Activated CD4-positive, alpha-beta T cell treated with anti-CD3 and anti-CD28 coated beads, Interleukin-2, amount 50 U/mL, for 1 hour (primary cell): ENCODE measurements around the gene POLE.

Source experiments
- DNase-seq: peaks from one replicate; pipeline ENCODE4 v3.0.0-alpha.2; 2020

POLE gene

GRCh38 chr12:132625731-132626430 is 61.3 kb downstream of the POLE start:
- no peak for DNase-seq

- DNase-seq: no peak
Observed at GRCh38 chr12:132624910-132625630, 62.1 kb downstream of the POLE start.

- no peak for DNase-seq
Observed at GRCh38 chr12:132624186-132624855, 62.8 kb downstream of the POLE start.

- DNase-seq: no peak
Observed at GRCh38 chr12:132623072-132623869, 63.9 kb downstream of the POLE start.

GRCh38 chr12:132622437-132623071 is 64.6 kb downstream of the POLE start:
- no peak for DNase-seq

- no peak for DNase-seq
Observed at GRCh38 chr12:132621657-132622435, 65.3 kb downstream of the POLE start.

GRCh38 chr12:132620899-132621656 is 66.1 kb downstream of the POLE start:
- DNase-seq: no peak

- DNase-seq: no peak
Observed at GRCh38 chr12:132620113-132620898, 66.8 kb downstream of the POLE start.

- no peak for DNase-seq
Observed at GRCh38 chr12:132619386-132620112, 67.6 kb downstream of the POLE start.

- DNase-seq: no peak
Observed at GRCh38 chr12:132619071-132619385, 68.1 kb downstream of the POLE start.

GRCh38 chr12:132618683-132619043 is 68.5 kb downstream of the POLE start, which contains the start of gene P2RX2:
Gene P2RX2 (plus strand): TSS chr12:132618776. CDS start chr12:132618817, 41 bp downstream.
- DNase-seq: no peak

GRCh38 chr12:132617822-132618682 is 69.1 kb downstream of the POLE start:
- DNase-seq: no peak

GRCh38 chr12:132617135-132617701 is 69.9 kb downstream of the POLE start:
- no peak for DNase-seq

GRCh38 chr12:132615579-132616038 is 71.5 kb downstream of the POLE start:
- DNase-seq: no peak

GRCh38 chr12:132614861-132615578 is 72.1 kb downstream of the POLE start:
- peak; percentile 78 for DNase-seq

- no peak for DNase-seq
Observed at GRCh38 chr12:132614029-132614428, 73.1 kb downstream of the POLE start.

- DNase-seq: no peak
Observed at GRCh38 chr12:132611620-132612019, 75.5 kb downstream of the POLE start.
